Measurements from ENCODE around the gene CGB2.
"Not testable (repeated sequence)": the region's sequence is repeated elsewhere in the genome, so short reads cannot be mapped to it uniquely, and the experiment has no call there.

Gene CGB2

GRCh38 chr19:49038557-49039276 is 7.0 kb downstream of the CGB2 start:
- not testable (repeated sequence) for DNase-seq

- DNase-seq: not testable (repeated sequence)
Measured at GRCh38 chr19:49039736-49040135, 8.0 kb downstream of the CGB2 start.

GRCh38 chr19:49042177-49042576 is 10.5 kb downstream of the CGB2 start:
- DNase-seq: no peak

- DNase-seq: not testable (repeated sequence)
Measured at GRCh38 chr19:49042666-49043065, 11.0 kb downstream of the CGB2 start.

- not testable (repeated sequence) for DNase-seq
Measured at GRCh38 chr19:49043548-49043947, 11.9 kb downstream of the CGB2 start, which contains the start of gene CGB5. Gene CGB5, plus strand, starts transcription at chr19:49043848. Its CDS starts 362 bp downstream, at chr19:49044210.

GRCh38 chr19:49049011-49049410 is 17.3 kb downstream of the CGB2 start, which contains the start of gene CGB8:
Gene CGB8, minus strand, starts transcription at chr19:49049111. Its CDS starts 372 bp downstream, at chr19:49048739.
- not testable (repeated sequence) for DNase-seq

- DNase-seq: not testable (repeated sequence)
Measured at GRCh38 chr19:49049834-49050233, 18.1 kb downstream of the CGB2 start.

GRCh38 chr19:49050376-49051033 is 18.8 kb downstream of the CGB2 start:
- not testable (repeated sequence) for DNase-seq

GRCh38 chr19:49056101-49056901 is 24.6 kb downstream of the CGB2 start:
- DNase-seq: peak; percentile 51

- DNase-seq: not testable (repeated sequence)
Measured at GRCh38 chr19:49056902-49057596, 25.4 kb downstream of the CGB2 start.

GRCh38 chr19:49057636-49058234 is 26.0 kb downstream of the CGB2 start, which contains the start of gene CGB7:
Gene CGB7, minus strand, starts transcription at chr19:49057749. Its CDS starts 2,374 bp downstream, at chr19:49055375.
- peak; percentile 45 for DNase-seq

GRCh38 chr19:49058562-49058961 is 26.9 kb downstream of the CGB2 start:
- DNase-seq: no peak

GRCh38 chr19:49059053-49059452 is 27.4 kb downstream of the CGB2 start:
- DNase-seq: no peak

GRCh38 chr19:49061000-49061399 is 29.3 kb downstream of the CGB2 start:
- DNase-seq: no peak

GRCh38 chr19:49061445-49061844 is 29.8 kb downstream of the CGB2 start:
- no peak for DNase-seq

GRCh38 chr19:49064029-49064629 is 32.4 kb downstream of the CGB2 start:
- no peak for DNase-seq

GRCh38 chr19:49064768-49065611 is 33.3 kb downstream of the CGB2 start, which contains the start of gene NTF4:
Gene NTF4, minus strand, starts transcription at chr19:49064818. Its CDS starts 2,821 bp downstream, at chr19:49061997.
- DNase-seq: no peak

- no peak for DNase-seq
Measured at GRCh38 chr19:49065905-49066512, 34.3 kb downstream of the CGB2 start.

- DNase-seq: no peak
Measured at GRCh38 chr19:49067554-49067953, 35.9 kb downstream of the CGB2 start.

- no peak for DNase-seq
Measured at GRCh38 chr19:49069026-49069425, 37.3 kb downstream of the CGB2 start.

All from CD4-positive, alpha-beta T cell treated with Interleukin-10 for 1 hour (primary cell).